Measurements from ENCODE around the gene KDM3B. TPM values are rescaled to one million over a fixed set of nuclear protein-coding genes. Genes with fewer than 3 reads are reported as not detected.
"Not testable (repeated sequence)": the region's sequence is repeated elsewhere in the genome, so short reads cannot be mapped to it uniquely, and the experiment has no call there.

Gene KDM3B
- total and polyA plus RNA-seq, 9 of the 15 experiments (the other 6 are each of a cell fraction or from before 2014, with no cell fraction given) = 13.8 to 62.8 (median 41.9) TPM

- TF ChIP-seq REST (IDR thresholded peaks at IDR 0.05; ENCODE audit: borderline replicate concordance) (peak; percentile 56; the same call in 1 of the 2 replicates), CTCF (IDR thresholded peaks at IDR 0.05 in 2 of 3, conservative IDR thresholded peaks at IDR 0.05 in 1 of 3; ENCODE audit: insufficient read depth in 2 of 3, low read depth in 1 of 3, low read length in 3 of 3) (peak; percentile 50 to 58 (median 57)), ATF7 (IDR thresholded peaks at IDR 0.05) (peak; percentile 49; the same call in 1 of the 2 replicates), CHAMP1 (IDR thresholded peaks at IDR 0.05) (0 out of 2 replicates have a peak, but pooled peaks have one; percentile 24), TFAP4 (CRISPR knock-in tag; IDR thresholded peaks at IDR 0.05; ENCODE audit: borderline replicate concordance) (peak; percentile 25; the same call in 1 of the 2 replicates)
- not testable (repeated sequence) for TF ChIP-seq REST (CRISPR knock-in tag; IDR thresholded peaks at IDR 0.05; ENCODE audit: low read depth)
Measured at GRCh38 chr5:138410996-138411640, 58.6 kb downstream of the KDM3B start (continued).
